SHP77 (cell line): ENCODE data around the gene ARSB.
"Not testable (repeated sequence)": the region's sequence is repeated elsewhere in the genome, so short reads cannot be mapped to it uniquely, and the experiment has no call there.

Source experiments
- DNase-seq, 2 experiments: peaks; one replicate each; lab custom pipeline; 2025; lab: John Stamatoyannopoulos, UW

ARSB gene

DNA sequence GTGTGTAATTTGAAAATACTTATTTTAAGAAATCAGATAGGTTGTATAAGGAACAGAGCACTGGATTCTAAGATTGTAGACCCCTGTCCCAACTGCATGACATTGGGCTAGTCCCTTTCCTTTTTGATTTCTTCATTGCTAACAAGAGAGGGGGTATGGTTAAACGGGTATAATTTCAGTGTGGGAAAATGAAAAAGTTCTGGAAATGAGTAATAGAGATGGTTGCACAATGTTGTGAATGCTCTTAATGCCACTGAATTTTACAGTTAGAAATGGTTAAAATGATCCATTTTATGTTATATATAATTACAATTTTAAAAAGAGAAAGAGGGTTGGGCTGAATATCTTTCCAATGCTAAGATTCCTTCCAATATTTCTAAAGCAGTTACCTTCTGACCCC lies 233.2 kb downstream of the ARSB start:
- no peak for DNase-seq

DNA sequence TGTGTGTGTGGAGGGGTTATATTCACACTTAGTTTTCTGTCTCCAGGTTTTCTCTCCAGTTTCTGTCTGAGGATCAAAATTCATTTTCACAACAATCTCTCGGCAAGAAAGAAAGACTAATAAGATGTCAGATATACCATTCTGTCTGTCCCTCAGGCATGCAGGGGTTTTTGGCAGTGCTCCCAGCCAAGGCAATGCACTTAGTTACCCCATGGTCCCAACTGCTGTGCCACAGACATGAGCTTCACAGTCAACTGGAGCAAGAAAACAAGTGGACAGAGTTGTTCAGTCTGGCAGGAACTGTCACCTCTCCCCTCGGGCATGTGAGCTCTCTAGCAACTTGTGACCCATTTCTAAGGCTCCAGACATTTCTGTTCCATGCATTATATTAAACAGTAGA lies 234.8 kb downstream of the ARSB start:
- DNase-seq, result no peak

DNA sequence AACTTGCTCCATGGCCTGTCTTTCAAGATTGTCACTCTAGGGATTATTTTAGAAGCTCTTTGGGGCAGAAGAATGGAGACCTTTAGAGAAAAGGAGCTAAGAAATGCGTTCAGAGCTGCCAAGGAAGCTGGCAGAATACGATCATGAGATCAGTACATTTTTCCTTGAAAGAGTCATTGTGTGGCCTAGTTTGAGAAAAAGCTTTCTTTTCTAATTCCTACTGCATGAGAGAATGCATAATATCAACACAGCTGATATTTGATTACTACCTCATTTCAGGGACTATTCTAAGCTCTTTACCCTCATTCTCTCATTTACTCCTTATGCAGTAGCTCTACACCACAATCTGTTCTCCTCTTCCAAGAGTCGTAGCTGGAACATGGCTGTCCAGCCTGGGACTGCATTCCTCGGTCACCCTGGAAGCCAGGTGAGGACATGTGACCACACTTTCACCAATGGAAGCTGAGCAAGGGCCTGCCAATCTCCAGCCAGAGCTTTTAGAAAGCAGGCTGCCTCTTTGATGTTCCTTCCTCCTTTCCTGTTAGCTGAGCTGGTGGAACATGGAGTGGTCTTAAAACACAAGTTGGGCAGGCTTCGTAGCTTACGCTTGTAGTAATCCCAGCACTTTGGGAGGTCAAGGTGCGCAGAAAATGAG lies 237.3 kb downstream of the ARSB start:
- DNase-seq, result no peak

- DNase-seq, result no peak
Measured at GRCh38 chr5:78747055-78747454, 238.1 kb downstream of the ARSB start.

DNA sequence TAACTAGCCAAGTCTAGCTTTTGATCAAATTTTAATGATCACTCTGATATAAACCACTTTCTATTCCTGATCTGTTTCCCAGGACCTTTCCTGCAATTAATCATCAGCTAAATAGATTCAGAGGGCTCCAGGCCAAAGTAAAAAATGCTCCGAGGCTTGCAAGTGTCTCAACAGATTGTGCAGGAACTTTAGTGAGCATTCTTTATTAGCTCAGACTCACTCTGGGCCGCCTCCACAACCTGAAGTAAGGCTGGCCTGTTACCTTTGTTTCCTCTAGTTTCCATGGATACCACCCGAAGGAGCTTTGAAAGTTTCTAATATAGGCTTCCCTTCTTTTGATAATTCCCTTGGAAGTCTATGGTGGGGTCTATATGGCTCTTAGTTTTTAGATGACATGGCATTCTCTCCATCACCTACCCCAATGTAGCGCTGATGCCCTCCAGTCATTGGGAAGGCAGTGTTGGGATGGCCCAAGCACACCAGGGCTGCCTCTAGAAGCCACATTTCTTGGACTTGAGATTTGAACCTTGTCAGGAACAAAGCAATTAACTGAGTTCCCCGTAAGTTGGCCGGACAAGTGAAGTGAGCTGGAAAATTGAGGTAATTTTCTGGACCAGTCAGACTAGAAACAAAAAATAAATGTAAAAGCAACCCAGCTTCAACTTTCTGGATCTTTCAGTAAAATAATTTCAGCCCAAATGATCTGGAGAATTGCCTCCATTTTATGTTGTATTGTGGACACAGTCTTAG lies 238.9 kb downstream of the ARSB start:
- DNase-seq, result no peak

DNA sequence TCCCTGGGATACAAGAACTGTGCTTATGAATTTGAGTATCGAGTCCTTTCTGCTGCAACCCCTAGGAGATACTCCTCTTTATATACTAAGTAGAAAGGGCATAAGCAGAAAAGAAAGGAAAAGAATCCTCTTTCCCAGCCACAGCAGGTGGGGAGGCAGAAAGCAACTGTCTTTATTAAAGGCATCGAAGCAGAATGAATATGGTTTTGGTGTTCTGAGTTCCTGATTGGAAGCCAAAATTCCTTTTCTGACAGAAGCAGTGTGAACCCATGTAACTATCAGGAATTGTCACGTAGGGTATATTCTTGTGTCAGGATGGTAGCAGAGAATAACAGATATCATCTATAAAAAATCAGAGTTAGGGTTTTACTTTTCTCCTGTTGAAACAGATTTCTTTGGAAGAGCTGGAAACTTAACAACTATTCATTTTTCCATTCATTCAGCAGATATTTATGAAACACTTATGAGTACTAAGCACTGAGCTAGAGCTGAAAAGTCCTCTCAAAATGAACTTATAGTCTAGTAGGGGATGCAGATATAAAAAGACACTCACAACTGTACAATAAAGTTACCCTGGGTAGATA lies 240.1 kb downstream of the ARSB start:
- DNase-seq, result no peak

GRCh38 chr5:78741019-78741418 lies 244.1 kb downstream of the ARSB start:
- DNase-seq, result no peak

GRCh38 chr5:78738693-78739300 lies 246.3 kb downstream of the ARSB start:
- DNase-seq, result no peak

DNA sequence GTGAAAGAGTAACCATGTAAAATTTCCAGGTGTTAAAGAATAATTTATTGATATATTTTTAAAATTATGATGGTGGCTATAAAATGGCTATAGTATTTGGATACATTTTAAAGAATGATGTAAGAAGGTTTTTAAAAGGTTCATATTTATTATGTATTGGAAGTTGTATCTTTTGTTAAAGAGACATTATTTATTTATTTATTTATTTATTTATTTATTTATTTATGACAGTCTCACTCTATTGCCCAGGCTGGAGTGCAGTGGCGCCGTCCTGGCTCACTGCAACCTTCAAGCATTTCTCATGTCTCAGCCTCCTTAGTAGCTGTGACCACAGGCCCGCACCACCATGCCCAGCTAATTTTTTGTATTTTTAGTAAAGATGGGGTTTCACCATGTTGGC lies 247.0 kb downstream of the ARSB start:
- no peak for DNase-seq

- DNase-seq, result no peak
Measured at GRCh38 chr5:78735834-78736463, 249.2 kb downstream of the ARSB start.

- no peak for DNase-seq
Measured at GRCh38 chr5:78734950-78735349, 250.2 kb downstream of the ARSB start.

DNA sequence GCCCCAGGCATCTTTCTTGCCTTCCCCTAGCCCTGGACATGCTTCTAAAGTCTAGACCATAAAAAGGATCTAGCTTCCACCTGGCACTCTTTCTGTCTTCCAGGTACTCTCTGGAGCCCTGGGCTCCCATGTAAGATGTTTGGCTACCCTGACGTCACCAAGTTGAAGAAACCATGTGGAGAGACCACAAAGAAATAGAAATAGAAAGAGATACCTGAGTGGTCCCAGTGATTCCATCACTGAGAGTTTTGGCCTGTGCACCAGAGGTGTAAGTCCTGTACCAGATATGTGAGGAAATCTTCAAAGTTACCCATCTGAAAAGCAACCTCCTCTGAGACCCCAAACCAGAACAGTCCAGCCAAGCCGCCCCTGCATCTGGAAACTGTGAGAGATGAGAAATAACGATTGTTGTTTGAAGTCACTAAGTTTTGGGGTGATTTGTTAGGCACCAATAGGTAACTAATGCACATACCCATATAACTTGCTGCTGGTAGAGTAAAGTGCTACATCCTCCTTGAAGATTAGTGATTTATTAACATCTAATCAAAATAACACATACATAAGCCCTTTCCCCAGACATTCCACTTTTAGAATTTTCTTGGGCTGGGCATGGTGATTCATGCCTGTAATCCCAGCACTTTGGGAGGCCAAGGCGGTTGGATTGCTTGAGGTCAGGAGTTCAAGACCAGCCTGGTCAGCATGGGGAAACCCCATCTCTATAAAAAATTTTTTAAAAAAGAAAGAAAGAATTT lies 250.8 kb downstream of the ARSB start:
- no peak for DNase-seq

DNA sequence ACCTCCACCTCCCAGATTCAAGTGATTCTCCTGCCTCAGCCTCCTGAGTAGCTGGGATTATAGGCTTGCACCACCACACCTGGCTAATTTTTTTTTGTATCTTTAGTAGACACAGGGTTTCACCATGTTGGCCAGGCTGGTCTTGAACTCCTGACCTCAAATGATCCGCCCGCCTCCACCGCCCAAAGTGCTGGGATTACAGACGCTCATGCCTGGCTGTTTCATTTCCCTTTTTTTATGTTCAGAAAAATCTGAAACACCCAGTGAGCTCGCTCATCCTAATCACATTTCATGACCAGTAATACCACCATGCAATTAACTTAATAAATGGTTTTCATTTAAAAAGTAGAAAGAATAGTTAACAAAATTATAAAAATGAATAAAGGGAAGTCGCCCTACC lies 252.4 kb downstream of the ARSB start:
- not testable (repeated sequence) for DNase-seq

DNA sequence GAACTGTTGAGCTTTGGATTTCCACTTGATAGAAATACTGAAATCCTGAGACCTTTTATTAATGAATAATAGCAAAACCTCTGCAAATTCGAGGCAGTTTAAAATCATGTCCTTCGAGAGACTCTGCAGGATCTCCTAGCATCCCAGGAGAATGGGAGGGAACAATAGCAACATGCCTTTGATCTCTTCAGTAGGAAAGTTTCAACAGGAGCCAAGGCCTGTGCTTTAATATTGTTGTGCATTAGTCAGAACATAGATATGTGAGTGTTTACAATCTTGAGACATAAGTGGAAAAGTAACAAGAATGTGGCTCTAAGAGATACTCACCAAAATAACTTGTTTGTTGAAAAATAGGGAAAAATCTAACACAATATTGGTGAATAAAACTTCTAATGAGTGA lies 253.2 kb downstream of the ARSB start:
- no peak for DNase-seq

- no peak for DNase-seq
Measured at GRCh38 chr5:78730300-78731094, 254.6 kb downstream of the ARSB start.

DNA sequence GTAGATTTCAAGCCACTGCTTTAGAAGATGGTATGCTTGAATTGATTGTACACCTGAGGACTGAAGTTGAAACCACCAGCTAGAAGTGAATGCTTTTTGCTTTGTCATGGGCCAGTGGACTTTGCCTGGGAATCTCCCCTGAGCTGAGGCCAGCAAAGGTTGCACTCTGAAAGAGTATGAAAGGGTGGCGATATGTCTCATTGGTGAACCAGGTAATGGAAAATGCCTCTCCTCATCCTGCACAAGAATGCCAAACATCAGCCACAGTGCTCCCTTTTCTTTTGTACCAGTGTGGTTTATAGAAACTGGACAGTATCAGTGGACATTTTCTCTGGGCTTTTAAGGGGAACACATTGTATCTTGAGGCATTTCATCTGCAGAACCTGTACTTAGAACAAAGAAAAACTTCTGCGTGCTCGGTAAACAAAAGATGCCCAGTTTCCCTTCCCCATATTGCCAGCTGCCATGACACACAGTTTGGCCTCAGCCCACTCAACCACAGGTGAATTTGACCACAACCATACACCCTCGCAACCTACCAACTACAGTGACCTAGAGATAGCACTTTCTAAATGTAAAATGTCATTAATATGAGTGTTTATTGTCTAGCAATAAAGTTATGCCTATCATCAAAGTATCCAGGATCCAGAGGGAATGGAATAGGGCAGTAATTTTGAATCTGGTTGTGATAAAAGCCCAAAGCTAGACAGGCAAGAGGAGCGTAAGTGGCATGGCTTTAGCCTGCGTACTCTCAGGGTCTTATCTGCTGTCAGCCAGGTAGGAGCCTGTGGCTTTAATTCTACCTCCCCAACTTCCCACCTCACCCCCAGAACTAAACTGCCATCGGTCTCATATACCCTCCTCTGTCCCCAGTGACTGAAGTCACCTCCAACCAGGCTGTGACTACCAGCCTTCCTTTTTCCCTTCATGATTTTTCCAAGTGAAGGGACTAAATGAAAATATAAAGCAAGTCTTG lies 257.0 kb downstream of the ARSB start:
- DNase-seq, result no peak
